HG03460 (cell line): ENCODE results near the gene MEN1.

ENCODE experiments used
- ATAC-seq: cut with Tn5 transposase; IDR thresholded peaks from one replicate; pipeline ENCODE4 v1.9.1; 2021; ENCODE audit not compliant: unreplicated experiment

Gene MEN1

GRCh38 chr11:64788321-64789215 is 21.8 kb downstream of the MEN1 start:
- ATAC-seq, result no peak

- ATAC-seq, result no peak
These were observed 22.6 kb downstream of the MEN1 start for GRCh38 chr11:64787526-64788320.

DNA sequence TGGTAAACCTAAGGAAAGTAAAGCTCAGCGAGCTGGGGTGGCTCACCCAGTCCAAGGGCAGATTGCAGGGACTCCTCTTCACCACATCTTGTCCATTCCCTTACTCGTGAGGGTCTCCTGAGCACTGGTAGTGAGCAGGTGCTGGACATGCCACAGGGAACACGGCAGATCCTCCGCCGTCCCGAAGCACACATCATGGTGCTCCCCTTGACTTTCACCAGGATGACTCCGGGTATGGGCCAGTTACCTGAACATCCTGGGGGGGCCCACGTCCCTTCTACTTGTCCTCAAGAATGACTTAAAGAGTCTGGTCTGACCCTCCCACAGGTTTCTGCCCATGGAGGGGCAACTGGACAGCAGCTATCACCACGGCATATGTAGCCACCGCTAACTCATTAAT is 24.0 kb downstream of the MEN1 start:
- ATAC-seq, result no peak

GRCh38 chr11:64784813-64785581 is 25.4 kb downstream of the MEN1 start:
- ATAC-seq, result no peak

GRCh38 chr11:64778473-64779298 is 31.7 kb downstream of the MEN1 start, which contains the start of gene SF1:
SF1 (minus strand) TSS chr11:64778542; CDS start chr11:64778392, 150 bp downstream.
- ATAC-seq, result peak; percentile 79

DNA sequence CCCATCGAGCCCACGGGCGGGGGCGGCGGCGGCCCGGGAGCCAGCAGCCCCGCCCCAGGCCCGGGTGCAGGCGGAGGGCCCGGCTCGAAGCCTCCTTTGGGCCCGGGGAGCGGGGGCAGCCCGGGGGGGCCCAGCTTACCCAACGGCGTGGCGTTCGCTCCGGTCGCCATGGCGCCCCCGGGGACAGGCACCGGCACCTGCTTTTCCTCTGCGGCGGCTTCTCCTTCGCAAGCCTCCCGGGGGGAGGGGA is 32.2 kb downstream of the MEN1 start:
- ATAC-seq, result peak; percentile 6

- peak; percentile 9 for ATAC-seq
These were observed 32.7 kb downstream of the MEN1 start for GRCh38 chr11:64777449-64778222.

DNA sequence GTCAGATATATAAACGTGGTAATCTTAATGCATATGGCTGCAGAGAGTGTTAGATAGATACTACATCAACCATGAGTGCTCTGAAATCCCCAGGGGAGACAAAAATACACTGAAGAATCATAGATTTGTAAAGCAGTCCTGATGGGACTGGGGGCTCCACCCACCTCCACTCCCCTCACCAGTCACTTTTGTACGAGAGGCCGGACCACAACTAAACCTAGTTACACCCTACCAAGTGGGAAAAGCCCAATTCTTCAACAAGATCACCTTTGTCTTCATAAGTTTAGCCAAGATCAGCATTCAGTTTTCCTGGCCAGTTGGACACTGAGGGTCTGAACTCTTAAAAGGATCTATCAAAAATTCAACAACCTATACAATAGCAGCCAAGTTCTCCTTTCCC is 33.5 kb downstream of the MEN1 start:
- no peak for ATAC-seq

GRCh38 chr11:64776425-64776824 is 33.9 kb downstream of the MEN1 start:
- no peak for ATAC-seq

DNA sequence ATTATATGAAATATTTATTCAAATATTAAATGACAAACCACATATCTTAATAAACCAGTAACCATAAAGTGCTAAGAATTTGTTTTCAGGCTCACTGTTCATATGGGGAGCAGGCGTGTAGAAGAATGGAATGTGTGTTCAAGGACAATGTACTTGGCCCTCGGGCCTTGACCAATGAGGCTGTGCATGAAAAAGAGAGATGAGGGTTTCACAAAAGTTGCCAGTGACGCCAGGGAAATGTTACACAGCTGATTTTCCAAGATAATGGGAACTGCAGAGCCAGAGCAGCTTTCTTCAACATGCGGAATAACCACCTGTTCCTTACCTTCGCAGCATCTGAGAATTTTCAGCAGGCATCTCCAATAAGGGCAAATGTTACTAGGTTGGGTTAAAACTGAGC is 36.2 kb downstream of the MEN1 start:
- no peak for ATAC-seq

DNA sequence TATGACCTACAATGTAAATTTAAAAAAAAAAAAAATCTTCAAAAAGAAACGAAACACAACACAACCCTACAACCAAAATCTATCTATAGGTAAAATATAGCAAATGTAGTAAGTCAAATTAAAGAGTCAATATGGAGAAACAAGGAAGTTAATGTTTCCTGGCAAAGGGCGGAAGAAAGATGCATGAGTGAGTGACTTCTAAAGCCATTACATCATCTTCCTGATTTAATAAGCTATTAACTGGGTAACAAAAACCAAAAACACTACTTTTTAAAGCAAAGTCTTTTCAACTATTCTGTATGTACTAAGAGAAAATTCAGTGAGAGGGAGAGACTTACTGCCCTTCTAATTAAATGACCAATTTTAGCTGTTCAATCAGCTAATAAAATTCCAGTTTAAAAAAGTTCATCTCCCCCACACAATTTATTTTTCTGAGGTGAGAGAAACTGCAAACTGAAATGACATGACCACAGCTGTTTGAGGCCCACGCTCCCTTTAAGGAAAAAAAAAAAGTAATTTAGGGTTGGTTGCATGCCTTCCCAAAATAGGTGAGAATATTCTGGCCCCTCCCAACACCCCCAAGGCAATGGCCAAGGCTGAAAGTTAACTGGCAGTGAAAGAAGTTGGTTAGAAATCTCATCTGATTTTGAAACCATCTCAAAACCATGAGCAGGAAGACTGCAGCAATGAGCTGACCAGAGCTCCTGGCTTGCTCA is 37.9 kb downstream of the MEN1 start:
- ATAC-seq, result no peak

DNA sequence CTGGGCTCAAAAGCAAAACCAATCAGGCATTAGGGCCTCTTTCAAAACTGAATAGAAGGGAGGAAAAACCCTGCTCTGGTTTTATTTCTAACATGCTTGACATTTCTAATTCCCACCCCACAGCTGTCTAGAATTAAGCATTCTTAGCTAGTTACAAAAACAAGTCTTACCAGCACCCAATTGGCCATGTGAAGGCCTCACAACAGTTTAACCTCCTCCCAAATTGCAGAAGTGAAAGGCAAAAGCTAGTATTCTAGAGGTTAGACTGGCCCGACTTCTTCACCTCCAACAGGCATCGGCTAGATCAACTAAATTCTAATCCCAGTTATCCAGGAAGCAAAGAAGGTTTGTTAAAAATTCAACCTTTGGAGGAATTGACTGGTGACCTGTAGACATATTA is 38.5 kb downstream of the MEN1 start:
- no peak for ATAC-seq

GRCh38 chr11:64770120-64770519 is 40.2 kb downstream of the MEN1 start:
- ATAC-seq, result no peak

DNA sequence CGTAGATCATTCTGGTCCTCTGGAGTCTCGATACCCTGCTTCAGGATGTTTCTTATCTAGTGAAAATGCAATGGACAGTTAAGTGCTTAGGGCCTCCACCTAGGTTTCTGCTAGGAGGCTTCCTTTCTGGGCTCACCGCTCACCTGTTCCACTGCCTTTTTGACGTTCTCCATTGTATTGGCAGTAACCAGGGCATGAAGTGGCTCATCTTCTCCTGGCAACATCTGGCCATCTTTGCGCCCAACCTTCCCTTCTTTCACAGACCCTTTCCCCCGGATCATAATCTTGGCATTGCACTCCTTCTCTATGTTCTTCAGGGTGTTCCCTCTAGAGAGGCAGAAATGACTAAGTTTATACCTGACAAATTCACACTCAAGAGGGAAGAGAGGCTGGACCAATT is 41.1 kb downstream of the MEN1 start:
- ATAC-seq, result no peak

DNA sequence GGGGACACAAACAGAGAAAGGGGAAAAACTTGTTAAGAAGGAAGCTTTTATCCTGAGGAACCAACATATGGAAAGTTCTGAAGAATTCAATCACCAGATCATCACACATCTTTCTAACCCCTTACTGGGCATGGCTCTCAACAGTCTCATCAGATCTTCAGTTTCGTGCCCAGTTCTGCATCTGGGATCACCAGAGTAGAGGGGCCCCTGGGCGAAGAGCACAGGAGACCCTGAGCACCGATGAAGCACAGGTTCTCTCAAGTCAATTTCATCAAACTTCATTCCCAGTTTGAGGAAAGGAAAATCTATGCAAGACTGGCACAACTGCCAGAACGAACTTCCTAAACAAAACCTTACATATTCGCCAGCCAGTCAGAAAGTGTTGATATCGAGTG is 42.1 kb downstream of the MEN1 start:
- ATAC-seq, result no peak

DNA sequence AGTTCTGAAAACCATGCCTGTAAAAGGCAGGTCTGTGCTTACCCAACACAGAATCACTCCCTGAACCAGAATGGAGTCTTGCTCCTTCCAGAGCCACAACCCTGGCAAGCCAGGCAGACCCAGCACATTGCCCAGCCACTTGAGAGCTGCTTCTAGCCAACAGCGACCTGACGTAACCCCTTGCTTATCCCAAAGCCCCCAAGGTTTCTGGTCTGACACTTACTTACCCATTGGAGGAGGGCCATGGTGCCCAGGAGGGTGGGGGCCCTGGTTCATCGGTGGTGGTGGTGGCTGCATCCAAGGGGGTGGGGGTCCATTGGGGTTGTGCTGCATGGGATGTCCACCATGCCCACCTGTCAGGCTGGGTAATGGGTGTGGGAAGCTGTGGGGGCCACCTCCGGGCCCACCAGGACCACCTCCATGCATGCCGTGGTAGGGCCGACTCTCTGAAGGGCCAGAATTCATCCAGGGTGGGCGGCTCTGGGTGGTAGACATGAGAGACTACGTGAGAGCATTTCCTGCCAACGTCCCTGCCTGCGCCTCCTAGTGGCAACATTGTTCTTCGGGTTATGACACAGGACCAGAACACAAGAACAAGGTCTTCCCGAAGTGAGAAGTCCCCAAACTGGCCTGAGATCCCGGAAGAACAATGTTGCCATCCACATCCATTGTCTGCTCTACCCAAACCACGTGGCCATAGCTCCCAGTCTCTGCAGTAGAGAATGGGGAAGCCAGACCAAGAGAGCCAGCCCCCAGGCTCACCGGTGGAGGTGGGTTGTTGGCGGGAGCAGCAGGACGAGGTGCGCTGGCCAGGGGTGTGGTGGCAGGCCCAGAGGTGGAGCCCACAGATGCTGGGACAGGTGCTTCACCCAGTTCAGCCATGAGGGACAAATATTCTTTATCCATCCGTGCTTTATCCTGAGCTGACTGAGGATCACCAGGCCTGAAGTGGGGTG is 42.7 kb downstream of the MEN1 start:
- ATAC-seq, result no peak

- no peak for ATAC-seq
These were observed 43.5 kb downstream of the MEN1 start for GRCh38 chr11:64766881-64767280.
